Measurements from ENCODE around the gene VPS36.

Gene VPS36

GRCh38 chr13:52393572-52394357, 56.7 kb downstream of the VPS36 start:
- no peak for DNase-seq (ENCODE audit: low read depth)
- no peak for TF ChIP-seq CTCF (conservative IDR thresholded peaks at IDR 0.05; ENCODE audit: low read length)
- no peak overlapping the region for H3K4me3 ChIP-seq (ENCODE audit: low read length)

GRCh38 chr13:52387721-52388120, 62.7 kb downstream of the VPS36 start:
- H3K4me3 ChIP-seq (ENCODE audit: low read length) = no peak overlapping the region

GRCh38 chr13:52385870-52386269, 64.6 kb downstream of the VPS36 start:
- DNase-seq (ENCODE audit: low read depth) = no peak
- H3K4me3 ChIP-seq (ENCODE audit: low read length) = no peak overlapping the region
- TF ChIP-seq CTCF (conservative IDR thresholded peaks at IDR 0.05; ENCODE audit: low read length) = no peak

More at GRCh38 chr13:52387721-52388120, 62.7 kb downstream of the VPS36 start:
- no peak for DNase-seq (ENCODE audit: low read depth)
- TF ChIP-seq CTCF (conservative IDR thresholded peaks at IDR 0.05; ENCODE audit: low read length) = no peak

GRCh38 chr13:52383366-52383765, 67.1 kb downstream of the VPS36 start:
- no peak for DNase-seq (ENCODE audit: low read depth)
- no peak for TF ChIP-seq CTCF (conservative IDR thresholded peaks at IDR 0.05; ENCODE audit: low read length)
- H3K4me3 ChIP-seq (ENCODE audit: low read length) = no peak overlapping the region

GRCh38 chr13:52378312-52378711, 72.1 kb downstream of the VPS36 start:
- H3K4me3 ChIP-seq (ENCODE audit: low read length) = no peak overlapping the region
- no peak for DNase-seq (ENCODE audit: low read depth)
- TF ChIP-seq CTCF (conservative IDR thresholded peaks at IDR 0.05; ENCODE audit: low read length) = no peak

- TF ChIP-seq CTCF (conservative IDR thresholded peaks at IDR 0.05; ENCODE audit: low read length) = no peak
- H3K4me3 ChIP-seq (ENCODE audit: low read length) = no peak overlapping the region
- DNase-seq (ENCODE audit: low read depth) = no peak
These were observed 72.5 kb downstream of the VPS36 start for GRCh38 chr13:52377898-52378297.

- peak; percentile 11 for DNase-seq (ENCODE audit: low read depth)
- H3K4me3 ChIP-seq (ENCODE audit: low read length) = no peak overlapping the region
- TF ChIP-seq CTCF (conservative IDR thresholded peaks at IDR 0.05; ENCODE audit: low read length) = no peak
These were observed 75.5 kb downstream of the VPS36 start for GRCh38 chr13:52374873-52375411.

Measured in AG10803 (cell line).